C1 segment of cervical spinal cord (tissue), 14 donors: ENCODE data around the gene GZMM.
A peak's percentile ranks its signal among the peaks of the same experiment; 100 is the strongest.

Experiments
- DNase-seq, 14 donors: peaks; one replicate each; lab custom pipeline; 2025; lab: John Stamatoyannopoulos, UW

Gene GZMM

DNA sequence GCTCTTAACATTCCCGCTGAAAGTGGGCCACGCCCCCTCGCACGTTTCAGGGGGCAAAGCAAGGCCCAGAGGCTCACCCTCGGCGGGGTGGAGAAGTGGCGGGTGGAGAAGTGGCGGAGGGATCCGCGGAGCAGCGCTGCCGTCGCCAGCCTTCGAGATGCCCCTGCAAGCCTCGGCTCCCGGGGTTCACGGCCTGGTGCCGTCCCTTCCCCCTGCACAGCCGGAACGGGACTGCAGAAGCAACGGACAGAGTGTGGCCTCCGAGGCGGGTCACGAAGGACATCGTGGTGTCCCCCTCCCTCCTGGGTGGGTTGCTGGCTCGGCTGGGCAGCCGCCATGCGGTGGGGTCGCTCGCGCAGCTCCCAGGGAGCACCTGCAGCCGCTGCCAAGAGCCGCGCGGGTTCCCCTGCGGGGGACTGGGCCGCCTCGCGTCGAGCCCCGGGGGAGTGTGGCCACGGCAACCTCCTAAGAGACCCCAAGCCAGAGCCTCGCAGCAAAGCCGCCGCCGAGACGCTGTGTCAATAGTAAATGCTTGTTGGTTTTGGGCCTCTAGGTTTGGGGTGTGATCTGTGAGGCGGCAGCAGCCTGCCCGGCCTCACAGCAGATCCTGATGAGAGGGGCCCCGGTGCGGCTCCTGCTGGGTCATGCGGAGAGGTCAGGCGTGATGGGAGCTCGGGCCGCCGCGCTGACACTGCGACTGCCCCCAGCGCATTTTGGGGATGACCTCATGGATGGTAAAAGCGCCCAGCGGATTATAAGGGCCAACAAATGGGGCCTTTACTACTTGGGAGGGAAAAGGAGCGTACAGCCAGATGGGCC lies 31.1 kb upstream of the GZMM start:
- no peak for DNase-seq

DNA sequence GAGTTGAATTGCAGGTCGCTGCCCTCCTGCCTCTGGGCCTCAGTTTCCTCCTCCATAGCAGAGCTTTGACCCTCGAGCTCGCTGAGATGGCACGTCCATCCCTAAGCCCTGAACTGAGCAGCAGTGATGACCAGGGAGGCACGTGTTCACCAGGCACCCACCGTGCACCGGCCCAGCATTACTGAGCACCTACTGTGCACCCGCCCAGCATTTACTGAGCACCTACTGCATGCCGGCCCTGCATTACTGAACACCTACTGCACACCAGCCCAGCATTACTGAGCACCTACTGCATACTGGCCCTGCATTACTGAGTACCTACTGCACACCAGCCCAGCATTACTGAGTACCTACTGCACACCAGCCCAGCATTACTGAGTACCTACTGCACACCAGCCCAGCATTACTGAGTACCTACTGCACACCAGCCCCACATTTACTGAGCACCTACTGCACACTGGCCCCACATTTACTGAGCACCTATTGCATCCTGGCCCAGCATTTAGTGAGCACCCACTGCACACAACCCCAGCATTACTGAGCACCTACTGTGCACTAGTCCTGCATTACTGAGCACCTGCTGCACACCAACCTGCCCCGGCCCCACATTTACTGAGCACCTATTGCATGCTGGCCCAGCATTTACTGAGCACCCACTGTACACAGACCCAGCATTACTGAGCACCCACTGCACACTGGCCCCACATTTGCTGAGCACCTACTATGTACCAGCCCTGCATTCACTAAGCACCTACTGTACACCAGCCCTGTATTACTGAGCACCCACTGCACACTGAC lies 30.3 kb upstream of the GZMM start:
- DNase-seq, result no peak

DNA sequence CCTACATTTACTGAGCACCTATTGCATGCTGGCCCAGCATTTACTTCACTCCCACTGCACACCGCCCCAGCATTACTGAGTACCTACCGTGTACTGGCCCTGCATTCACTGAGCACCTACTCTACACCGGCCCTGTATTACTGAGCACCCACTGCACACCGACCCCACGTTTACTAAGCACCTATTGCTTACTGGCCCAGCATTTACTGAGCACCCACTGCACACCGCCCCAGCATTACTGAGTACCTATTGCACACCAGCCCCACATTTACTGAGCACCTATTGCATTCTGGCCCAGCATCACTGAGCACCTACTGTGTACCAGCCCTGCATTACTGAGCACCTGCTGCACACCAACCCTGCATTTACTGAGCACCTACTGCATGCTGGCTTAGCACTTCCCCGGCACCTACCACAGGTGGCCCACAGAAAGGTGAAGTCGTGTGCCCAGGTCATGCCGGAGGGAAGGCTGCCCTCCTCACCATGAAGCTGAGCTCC lies 29.6 kb upstream of the GZMM start:
- DNase-seq, result no peak

DNA sequence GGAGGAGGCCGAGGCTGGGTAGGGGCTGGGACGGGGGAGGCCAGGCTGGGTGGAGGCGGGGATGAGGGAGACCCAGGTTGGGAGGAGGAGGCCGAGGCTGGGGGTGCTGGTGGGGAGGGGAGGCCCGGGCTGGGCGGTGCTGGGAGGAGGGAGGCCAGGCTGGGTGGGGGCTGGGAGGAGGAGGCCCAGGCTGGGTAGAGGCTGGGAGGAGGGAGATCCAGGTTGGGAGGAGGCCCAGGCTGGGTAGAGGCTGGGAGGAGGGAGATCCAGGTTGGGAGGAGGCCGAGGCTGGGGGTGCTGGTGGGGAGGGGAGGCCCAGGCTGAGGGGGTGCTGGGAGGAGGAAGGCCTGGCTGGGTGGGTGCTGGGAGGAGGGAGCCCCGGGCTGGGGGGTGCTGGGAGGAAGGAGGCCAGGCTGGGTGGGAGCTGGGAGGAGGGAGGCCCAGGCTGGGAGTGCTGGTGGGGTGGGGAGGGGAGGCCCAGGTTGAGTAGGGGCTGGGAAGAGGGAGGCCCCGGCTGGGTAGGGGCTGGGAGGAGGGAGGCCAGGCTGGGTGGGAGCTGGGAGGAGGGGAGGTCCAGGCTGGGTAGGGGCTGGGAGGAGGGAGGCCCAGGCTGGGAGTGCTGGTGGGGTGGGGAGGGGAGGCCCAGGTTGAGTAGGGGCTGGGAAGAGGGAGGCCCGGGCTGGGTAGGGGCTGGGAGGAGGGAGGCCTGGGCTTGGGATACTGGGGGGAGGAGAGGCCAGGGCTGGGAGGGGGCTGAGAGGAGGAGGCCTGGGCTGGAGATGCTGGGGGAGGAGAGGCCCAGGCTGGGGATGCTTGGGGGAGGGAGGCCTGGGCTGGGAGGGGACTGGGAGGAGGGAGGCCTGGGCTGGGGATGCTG lies 25.9 kb upstream of the GZMM start:
- no peak for DNase-seq

DNA sequence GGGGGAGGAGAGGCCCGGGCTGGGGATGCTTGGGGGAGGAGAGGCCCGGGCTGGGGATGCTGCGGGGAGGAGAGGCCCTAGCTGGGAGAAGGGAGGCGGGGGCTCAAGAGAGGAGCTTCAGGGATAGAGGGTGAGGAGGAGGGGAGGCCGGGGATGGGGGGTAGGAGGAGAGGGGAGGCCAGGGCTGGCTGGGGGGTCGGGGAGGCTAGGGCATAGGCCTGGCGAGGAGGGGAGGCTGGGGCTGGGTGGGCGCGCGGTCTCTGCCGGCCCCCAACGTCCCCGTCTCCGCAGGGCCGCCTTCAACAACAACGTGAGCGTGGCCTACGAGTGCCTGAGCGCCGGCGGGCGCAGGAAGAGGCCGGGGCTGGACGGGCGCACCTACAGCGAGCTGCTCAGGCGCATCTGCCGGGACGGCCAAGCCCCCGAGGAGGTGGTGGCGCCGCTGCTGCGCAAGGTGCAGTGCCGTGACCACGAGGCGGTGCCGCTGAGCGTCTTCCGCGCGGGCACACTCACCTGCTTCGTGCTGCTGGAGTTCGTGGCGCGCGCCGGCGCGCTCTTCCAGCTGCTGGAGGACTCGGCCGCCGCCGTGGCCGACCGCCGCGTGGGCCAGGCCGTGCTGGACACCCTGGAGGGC lies 25.1 kb upstream of the GZMM start:
- no peak for DNase-seq

DNA sequence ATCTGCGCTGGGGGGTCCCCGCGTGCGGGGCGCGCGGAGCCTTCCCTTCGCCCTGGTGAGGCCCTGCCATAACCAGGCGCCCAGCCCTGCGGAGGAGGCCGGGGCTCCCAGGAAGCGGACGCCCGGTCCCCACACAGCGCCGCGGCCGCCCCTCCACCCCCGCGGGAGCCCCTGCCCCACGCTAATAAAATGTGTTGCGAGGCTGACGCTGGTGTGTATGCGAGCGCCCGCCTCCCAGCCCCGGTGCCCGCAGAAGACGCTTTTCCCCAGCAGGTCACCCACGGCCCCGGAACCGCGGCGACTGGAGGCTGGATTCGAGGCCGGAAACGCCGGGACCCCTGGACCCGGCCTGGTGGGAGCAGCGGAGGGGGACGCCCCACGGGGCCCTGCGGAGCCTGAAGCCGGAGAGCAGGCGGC lies 24.4 kb upstream of the GZMM start:
- no peak for DNase-seq

DNA sequence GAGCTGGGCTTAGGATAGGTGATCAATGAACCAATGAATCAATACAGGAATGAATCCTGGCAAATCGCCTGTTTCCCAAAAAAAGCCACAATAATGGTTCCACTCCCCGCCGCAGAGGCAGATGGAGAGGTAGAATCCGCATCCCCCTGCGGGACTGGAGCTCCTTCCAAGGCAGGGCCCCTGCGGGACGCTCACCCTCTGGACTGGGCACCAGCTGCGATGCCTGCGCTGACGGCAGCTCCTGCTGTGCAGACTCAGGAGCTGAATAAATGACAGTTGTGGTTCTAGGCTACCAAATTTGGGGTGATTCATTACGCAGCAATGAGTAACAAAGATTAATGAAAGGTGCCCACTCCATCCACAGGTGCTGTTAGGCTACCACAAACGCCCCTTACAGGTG lies 21.1 kb upstream of the GZMM start:
- DNase-seq, result no peak

DNA sequence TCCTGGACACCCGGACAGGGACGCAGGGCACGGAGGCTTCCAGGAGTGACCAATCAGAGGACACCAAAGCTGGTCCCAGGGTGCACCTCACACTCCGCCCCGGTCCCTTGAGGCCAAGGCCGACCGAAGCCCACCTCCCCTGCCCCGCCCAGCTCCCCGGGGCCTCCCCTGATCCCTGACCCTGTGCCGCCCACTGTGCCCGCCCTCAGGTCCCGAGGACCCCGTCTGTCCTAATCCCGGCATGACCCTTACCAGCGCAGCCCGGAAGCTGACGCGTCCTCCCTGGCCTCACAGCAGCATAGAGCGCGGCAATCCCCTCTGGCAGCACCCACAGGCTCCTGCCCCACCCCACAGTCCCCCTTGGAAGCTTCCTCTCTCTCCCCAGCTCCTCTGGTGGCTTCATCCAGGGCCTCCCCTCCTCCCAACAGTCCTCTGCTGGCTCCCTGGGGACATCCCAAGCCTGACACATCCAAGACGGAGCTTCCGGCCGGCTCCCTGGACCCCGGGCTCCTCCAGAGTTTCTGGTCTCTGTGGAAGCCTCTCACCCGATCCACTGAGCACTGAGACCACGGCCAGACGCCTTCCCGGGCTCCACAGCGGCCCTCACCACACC lies 19.7 kb upstream of the GZMM start:
- no peak for DNase-seq

DNA sequence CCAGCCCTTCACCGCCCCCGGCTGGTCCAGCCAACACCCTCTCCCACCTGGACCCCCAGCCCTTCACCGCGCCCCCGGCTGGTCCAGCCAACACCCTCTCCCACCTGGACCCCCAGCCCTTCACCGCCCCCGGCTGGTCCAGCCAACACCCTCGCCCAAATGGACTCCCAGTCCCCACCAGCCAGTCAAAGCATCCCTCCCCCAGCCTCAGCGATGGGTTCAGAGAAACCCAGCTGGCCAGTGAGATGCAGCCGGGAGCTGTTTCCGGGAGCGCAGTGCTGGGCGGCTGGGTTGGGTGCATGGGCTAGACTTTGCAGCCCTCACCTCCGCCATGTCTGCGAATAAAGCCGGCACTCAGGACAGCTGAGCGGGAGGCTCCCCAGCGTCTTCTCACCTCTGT lies 18.8 kb upstream of the GZMM start:
- DNase-seq, result no peak

DNA sequence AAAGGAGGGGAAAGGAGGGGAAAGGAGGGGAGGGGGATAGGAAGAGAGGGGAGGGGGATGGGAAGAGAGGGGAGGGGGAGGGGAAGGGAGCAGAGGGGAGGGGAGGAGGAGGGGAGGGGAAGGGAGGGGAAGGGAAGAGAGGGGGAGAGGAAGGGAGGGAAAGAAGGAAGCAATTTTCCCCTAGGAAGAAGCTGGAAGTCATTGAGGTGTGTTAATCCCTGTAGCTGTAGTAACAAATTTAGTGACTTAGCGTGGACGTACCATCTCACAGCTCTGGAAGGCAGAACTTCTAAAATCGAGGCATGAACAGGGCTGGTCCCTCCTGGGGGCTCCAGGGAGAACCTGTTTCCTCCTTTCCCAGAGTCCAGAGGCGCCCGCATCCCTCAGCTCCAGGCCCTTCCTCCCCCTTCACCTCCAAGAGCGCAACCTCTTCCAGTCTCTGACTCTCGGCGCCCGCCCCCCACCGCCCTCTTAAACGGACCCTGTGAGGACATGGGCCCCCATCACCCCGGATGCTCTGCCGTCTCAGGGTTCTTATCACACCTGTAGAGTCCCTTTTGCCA lies 17.9 kb upstream of the GZMM start:
- DNase-seq, result no peak

DNA sequence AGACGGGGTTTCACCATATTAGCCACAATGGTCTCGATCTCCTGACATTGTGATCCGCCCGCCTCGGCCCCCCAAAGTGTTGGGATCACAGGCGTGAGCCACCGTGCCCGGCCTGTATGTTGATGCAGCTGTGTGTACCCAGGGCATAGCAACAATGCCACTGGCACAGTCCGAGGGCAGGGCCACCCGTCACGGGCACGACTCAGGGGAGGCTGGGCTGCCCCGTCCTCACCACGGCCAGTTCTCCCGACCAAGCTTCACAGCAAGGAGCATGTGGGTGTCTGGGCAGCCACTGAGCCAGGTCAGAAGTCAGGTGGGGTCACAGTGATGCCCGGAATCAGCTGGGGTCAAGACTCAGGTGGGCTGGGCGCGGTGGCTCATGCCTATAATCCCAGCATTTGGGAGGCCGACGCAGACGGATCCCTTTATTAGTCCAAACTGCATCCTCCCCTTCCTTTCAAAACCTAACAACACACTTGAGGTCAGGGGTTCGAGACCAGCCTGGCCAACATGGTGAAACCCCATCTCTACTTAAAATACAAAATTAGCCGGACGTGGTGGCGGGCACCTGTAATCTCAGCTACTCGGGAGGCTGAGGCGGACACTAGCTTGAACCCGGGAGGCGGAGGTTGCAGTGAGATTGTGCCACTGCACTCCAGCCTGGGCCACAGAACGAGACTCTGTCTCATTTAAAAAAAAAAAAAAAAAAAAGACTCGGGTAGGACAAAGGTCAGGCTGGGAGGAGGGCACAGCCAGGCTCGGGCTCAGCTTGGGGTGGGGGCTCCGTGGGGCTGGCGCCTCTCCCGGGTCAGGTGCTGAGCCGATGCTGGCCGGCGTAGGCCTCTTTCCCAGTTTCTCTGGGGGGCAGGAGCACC lies 13.5 kb upstream of the GZMM start:
- no peak for DNase-seq

DNA sequence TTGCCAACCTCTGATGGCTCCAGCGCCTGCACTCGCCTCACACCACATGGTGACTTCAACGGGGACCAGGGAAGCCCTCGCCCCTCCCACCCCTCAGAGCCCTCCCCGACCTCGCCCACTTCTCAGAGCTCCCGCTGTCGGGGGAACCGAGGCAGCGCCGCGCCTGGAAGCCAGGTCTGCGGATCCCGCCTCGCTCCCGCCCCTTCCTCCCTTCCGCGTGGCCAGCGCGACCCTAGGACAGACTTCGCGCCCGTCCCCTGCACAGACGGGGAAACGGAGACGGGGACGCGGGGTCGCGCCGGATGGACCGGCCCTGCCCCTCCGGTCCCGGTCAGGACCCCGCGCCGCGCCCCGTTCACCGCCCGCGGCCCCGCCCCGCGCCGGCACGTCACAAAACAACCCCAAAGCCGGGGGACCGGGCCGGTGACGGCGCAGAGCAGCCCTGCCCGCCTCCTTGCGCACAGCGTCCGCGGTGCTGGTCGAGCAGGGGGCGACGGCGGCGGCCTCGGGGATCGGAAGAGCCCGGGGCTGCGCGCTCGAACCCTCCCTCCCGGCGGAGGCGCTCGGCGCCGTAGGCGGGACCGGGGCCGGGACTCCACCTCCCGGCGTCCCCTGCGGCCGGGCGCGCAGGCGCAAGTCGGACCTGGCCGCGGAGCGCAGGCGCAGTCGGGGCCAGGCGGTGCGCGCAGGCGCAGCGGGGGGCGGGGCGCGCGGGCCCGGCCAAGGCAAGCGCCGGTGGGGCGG lies 12.7 kb upstream of the GZMM start:
- DNase-seq, result peak in 13 of 14 donors; percentile 59 to 94 (median 75)

DNA sequence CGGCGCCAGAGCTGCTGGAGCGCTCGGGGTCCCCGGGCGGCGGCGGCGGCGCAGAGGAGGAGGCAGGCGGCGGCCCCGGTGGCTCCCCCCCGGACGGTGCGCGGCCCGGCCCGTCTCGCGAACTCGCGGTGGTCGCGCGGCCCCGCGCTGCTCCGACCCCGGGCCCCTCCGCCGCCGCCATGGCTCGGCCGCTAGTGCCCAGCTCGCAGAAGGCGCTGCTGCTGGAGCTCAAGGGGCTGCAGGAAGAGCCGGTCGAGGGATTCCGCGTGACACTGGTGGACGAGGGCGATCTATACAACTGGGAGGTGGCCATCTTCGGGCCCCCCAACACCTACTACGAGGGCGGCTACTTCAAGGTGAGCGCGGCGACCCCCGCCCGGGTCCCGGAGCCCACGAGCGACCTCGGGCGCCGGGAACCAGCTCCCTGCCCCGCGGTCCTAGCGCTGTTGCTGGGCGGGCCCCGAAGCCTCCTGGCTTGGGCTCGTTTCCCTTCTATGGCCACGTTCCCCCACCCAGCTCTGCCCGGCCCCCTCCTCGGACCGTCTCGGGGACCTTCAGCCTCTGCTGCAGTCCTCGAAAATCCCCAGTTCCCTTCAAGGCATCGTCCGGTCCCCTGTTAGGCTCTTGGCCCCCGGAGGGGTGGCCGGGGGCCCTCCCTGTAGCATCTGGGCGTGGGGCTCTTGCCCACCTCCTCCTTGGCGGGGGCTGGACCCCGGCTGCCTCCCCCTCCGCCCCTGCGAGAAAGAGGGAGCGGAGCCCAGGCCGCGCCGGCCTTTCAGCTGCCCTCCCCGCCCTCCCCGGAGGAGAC lies 11.9 kb upstream of the GZMM start, which contains the start of gene CDC34:
CDC34 (plus strand) TSS at position 8 of the 808 bp plus-strand sequence; CDS start at position 180, 172 bp downstream.
- peak in 3 of 14 donors; percentile 46 to 74 (median 52) for DNase-seq

DNA sequence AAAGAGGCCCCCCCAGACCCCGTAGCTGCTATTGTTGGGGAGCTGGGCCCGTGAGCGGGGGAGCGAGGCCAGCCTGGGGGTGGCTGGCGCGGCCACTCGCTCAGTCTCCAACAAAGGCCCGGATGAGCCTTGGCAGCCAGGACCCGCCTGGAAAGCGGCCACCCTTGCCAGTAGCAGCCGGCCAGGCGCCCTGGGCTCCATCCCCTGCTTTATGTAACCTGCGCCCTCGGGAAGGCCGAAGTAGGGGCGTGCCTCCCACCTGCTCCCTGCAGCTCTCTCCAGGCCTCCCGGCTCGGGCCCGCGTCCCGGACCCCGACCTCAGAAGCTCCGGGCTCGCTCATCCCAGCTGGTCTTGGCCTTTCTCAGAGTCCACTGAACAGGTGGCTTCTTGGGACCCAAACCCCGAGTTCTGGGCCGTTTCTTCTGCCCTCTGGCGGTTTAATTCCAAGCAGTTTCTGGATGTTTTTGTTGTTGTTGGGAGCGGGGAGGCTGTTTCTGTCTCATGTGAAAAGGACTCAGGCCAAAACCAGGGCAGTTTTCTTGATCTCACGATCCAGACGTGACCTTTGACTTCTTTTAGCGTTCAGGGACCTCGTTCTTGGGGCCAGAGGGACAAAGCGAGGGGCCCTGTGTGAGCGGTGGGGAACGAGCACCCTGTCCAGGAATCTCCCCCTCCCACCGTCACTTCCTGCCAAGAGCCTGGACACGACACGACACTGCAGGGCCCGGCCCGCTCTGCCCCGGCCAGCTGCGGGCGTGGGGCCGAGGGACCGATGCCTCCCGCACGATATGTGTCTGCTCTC lies 11.1 kb upstream of the GZMM start:
- peak in 13 of 14 donors; percentile 16 to 89 (median 78) for DNase-seq

DNA sequence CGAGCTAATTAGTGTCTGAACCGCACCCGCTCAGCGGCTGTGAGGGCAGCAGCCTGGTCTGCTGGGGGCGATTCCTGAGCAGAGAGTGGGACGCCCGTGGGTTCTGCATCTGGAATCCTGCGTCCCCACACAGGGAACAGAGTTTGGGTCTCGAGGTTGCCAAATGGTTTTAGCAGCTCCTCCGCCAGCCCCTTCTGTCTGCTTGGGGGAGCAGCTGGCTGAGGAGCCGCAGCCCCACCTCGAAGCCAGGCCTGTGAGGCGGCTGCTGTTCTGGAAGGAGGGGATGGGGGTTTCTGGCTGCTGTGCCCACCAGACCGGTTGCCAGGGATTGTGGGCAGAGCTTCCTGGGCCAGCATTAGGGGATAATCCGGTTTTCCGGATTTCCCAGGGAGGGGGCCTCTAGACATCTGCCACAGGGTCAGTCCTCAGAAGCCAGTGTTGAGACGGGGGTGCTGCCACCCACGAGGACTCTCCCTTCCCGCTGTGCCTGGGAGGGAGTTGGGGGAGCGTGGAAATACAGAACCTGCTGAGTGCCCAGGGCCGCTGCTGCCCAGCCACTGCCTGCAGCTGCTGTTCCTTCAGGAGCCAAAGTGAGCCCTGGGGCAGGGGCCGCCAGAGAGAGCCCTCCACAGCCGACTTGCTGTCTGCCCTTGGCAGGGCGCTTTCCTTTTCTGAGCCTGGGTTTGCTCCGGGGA lies 10.3 kb upstream of the GZMM start:
- no peak for DNase-seq

DNA sequence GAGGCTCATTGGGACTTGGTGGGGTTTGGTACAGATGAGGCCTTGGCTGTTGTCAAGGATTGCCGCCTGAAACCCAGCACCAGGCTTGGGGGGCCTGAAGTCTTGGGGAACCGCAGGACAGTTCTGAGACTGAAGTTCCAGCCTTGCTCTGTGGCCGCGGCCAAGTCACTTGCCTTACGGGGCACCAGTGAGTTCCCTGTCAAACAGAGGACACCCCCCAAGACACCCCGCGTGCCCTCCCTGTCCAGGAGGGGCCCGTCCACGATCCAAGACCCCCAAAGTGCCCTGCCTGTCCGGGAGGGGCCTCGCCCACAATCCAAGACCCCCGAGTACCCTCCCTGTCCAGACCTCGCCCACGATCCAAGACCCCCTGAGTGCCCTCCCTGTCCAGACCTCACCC lies 9.8 kb upstream of the GZMM start:
- no peak for DNase-seq
